ENCODE measurements around the gene KLC4.
"Not testable (repeated sequence)": the region's sequence is repeated elsewhere in the genome, so short reads cannot be mapped to it uniquely, and the experiment has no call there.

The KLC4 gene

DNA sequence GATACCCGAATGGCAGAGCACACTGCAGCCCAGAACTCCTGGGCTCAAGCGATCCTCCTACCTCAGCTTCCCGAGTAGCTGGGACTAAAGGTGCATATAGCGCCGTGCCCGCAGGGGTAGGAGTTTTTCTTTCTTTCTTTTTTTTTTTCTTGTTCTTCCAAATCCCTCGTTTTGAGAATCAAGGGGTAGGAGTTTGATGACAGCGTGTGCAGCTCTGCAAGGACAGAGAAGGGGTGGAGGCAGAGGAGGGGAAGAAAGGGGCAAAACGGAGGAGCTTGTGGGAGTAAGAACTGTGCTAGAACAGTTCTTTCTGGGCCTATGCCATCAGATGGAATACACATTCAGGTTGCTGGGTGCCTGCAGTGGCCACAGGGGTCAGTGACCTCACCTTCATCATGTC, 22.7 kb upstream of the KLC4 start:
- TF ChIP-seq, protein P1, sequence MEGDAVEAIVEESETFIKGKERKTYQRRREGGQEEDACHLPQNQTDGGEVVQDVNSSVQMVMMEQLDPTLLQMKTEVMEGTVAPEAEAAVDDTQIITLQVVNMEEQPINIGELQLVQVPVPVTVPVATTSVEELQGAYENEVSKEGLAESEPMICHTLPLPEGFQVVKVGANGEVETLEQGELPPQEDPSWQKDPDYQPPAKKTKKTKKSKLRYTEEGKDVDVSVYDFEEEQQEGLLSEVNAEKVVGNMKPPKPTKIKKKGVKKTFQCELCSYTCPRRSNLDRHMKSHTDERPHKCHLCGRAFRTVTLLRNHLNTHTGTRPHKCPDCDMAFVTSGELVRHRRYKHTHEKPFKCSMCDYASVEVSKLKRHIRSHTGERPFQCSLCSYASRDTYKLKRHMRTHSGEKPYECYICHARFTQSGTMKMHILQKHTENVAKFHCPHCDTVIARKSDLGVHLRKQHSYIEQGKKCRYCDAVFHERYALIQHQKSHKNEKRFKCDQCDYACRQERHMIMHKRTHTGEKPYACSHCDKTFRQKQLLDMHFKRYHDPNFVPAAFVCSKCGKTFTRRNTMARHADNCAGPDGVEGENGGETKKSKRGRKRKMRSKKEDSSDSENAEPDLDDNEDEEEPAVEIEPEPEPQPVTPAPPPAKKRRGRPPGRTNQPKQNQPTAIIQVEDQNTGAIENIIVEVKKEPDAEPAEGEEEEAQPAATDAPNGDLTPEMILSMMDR (IDR thresholded peaks at IDR 0.05; ENCODE audit: low read depth, low read length): no peak
- H3K4me3 ChIP-seq (ENCODE audit: low read depth, low read length): no peak overlapping the region

DNA sequence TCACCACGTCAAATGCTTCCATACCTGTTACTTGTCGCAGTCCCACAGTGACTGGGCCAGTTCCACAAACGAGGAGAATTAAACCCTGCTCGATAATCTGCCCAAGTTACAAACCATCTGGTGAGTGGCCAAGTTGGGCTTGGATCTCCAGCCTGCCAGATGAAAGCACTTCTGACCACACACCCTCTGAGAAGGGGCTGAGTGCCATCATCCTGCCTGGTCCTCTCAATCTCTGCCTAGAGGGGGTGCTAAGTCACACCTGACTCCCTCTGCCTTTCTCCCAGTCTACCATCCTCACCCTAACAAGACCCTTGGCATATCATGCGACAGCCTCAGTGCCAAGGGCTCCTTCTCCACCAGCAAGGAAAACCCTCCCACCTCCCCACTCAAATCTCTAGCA, 22.2 kb upstream of the KLC4 start:
- no peak overlapping the region for H3K4me3 ChIP-seq (ENCODE audit: low read depth, low read length)
- TF ChIP-seq, protein P1 (IDR thresholded peaks at IDR 0.05; ENCODE audit: low read depth, low read length): no peak

DNA sequence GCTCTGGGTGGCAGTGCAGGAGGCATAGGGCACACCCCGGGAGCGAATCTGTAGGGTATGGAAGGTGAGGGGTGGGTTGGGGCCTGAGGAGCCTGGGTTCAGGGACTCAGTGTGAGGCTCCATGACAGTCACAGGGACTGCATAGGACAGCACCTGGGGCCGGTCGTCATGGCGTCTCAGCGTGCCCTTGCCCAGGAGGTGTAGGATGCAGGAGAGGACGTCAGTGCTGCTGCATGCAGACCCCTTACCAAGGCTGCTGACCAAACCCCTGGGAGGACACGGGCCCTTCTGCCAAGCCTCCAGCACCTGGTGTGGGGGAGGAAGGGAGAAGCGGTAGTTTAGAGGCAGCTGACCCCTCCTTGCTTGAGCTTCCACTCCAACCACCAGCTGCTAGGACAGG, 21.7 kb upstream of the KLC4 start:
- TF ChIP-seq, protein P1 (IDR thresholded peaks at IDR 0.05; ENCODE audit: low read depth, low read length): no peak
- no peak overlapping the region for H3K4me3 ChIP-seq (ENCODE audit: low read depth, low read length)

DNA sequence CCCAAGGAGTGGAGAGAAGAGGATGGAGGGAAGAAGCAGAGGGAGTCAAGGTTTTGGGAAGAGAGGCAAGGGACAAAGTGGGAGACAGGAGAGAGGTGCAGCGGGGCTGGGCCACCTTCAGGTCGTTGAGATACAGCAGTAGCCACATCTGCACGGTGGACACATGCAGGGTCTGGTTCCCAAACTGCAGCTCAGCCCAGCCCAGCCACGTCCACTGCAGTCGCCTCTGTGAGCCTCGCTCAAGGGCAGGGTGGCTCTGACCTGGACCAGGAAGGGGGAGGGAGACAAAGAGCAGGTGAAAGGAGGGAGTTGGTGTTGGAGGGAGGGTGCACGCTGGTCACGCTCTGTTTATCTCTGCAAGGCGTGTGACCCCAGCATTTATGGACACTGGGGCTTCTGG, 20.7 kb upstream of the KLC4 start:
- TF ChIP-seq, protein P1 (IDR thresholded peaks at IDR 0.05; ENCODE audit: low read depth, low read length): no peak
- H3K4me3 ChIP-seq (ENCODE audit: low read depth, low read length): no peak overlapping the region

DNA sequence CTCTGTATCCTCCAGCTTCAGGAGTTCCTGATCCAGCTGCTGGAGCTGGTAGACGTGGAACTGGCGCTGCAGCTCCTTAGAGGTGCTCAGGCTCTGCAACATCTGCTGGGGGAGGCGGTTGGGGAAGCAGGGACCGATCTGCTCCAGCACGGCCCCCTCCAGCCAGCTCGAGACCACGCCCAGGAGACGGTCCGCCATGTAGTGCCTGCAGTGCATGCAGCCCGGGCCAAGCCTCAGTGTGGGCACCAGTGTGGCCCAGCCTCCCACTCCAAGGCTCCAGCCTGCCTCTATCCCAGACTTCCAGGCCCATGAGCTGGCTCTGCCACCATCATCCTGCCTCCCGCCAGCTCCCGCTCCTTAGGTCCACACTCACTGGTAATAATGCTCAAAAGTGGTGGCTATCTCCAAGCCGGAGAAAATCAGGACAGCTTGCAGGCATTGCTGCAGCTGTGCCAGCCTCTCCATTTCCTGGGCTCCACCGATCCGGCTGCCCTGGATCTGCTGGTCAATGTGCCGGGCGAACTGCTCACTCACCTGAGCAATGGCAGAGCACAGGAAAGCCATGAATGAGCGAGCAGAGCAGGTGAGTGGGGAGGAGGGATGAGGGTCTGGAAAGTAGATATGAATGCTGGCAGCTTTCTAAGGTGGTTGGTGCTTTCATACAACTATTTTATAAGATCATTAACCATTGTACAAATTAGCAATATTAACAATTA, 18.7 kb upstream of the KLC4 start:
- TF ChIP-seq, protein P1 (IDR thresholded peaks at IDR 0.05; ENCODE audit: low read depth, low read length): no peak
- H3K4me3 ChIP-seq (ENCODE audit: low read depth, low read length): no peak overlapping the region

DNA sequence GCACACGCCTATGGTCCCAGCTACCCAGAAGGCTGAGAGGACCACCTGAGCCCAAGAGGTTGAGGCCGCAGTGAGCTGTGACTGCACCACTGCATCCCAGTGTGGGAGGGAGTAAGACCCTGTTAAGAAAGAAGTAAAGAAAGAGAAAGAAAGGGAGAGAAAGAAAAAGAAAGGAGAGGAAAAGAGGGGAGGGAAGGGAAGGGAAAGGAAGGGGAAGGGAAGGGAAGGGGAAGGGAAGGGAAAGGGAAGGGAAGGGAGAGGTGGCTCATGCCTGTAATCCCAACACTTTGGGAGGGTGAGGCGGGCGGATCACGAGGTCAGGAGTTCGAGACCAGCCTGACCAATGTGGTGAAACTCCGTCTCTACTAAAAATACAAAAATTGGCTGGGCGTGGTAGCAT, 18.0 kb upstream of the KLC4 start:
- H3K4me3 ChIP-seq (ENCODE audit: low read depth, low read length): not testable (repeated sequence)

DNA sequence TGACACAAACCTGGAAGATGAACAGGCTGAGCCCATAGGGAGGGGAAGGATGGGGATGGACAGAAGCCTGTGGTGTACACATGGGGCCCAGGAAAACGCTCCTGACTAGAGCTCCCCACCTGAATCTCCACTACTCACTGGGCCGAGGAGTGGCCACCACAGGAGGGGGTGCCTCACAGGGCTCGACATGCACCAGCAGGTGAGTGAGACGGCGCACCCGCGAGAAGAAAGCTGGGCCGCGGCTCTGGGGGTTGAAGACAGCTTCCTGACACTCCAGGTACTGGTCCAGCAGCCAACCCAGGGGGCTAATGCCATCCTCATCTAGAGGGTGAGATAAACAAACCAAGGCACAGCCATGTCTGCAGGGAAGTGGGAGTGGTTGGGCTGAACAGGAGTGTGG, 16.1 kb upstream of the KLC4 start:
- TF ChIP-seq, protein P1 (IDR thresholded peaks at IDR 0.05; ENCODE audit: low read depth, low read length): no peak
- H3K4me3 ChIP-seq (ENCODE audit: low read depth, low read length): no peak overlapping the region

DNA sequence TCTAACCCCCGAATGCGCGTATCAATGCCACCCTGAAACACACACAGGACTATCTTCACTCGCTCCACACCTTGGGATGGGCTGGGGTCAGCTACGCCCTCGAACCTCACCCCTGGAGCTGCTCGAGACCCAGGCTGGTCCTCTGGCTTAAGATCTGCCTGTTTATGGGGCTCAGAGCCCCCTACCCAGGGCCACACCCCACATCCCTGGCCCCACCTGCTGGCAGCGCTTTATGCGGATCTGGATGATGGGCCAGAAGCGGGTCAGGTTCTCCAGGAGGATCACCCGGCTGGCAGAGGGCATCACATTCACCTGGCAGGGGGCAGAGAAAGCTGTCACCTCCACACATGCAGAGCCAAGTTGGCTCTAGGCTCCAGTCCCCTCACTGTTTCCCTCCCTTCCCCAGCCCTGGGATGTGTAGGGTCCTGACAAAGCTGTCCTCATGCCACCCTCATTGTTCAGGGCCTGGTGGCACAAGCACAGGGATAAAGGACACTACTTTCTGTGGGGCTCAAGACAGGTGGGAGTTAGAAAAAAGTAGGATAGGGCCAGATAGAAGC, 14.0 kb upstream of the KLC4 start:
- TF ChIP-seq, protein P1 (IDR thresholded peaks at IDR 0.05; ENCODE audit: low read depth, low read length): no peak
- H3K4me3 ChIP-seq (ENCODE audit: low read depth, low read length): no peak overlapping the region

Data from WI38 (cell line).